ENCODE data around the gene IFI27.

DNA sequence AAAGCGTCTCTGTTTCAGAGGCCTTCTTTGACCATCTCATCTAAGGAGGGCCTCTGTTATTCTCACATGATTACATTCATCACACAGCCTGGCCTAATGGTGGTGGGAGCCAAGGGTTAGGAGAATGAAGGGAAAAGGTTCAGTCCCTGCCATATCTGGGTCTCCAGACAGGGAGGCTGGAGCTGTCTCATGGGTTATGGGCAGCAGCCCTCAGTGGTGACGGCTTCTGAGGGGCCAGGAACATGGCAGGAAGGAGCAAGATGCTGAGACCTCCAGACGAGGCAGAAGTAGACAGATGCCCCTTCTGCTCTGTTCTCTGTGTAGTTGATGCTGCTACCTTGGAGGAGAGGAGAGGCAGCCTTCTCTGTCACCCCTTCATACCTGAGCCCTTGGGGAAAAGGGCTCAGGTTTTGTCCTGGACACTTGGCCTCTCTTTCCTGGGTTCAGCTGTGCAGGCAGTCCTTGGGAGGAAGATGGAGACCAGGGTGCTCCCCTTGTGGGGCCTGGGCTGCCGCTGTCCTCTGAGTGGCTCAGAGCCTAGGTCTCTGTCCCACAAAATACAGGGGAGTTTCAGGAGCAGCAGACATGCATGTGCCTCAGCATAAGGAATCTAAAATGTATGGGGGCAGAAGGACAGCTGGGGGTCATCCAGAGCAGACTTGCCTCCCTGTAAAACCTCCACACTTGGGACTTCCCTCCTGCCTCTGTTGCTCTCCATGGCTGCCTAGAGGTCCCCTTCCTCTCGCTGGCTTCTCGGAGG lies 15.3 kb downstream of the IFI27 start:
- no peak for TF ChIP-seq POLR2A (IDR thresholded peaks at IDR 0.05)
- TF ChIP-seq, protein P1, sequence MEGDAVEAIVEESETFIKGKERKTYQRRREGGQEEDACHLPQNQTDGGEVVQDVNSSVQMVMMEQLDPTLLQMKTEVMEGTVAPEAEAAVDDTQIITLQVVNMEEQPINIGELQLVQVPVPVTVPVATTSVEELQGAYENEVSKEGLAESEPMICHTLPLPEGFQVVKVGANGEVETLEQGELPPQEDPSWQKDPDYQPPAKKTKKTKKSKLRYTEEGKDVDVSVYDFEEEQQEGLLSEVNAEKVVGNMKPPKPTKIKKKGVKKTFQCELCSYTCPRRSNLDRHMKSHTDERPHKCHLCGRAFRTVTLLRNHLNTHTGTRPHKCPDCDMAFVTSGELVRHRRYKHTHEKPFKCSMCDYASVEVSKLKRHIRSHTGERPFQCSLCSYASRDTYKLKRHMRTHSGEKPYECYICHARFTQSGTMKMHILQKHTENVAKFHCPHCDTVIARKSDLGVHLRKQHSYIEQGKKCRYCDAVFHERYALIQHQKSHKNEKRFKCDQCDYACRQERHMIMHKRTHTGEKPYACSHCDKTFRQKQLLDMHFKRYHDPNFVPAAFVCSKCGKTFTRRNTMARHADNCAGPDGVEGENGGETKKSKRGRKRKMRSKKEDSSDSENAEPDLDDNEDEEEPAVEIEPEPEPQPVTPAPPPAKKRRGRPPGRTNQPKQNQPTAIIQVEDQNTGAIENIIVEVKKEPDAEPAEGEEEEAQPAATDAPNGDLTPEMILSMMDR (IDR thresholded peaks at IDR 0.05): no peak

Data from adrenal gland (tissue), 5 donors.